ENCODE results near the gene KAZN. TPM values are rescaled to one million over a fixed set of nuclear protein-coding genes. Genes with fewer than 3 reads are reported as not detected.

Gene KAZN
- polyA plus RNA-seq, 4 donors = 34.1 to 43.2 (median 35.9) TPM

DNA sequence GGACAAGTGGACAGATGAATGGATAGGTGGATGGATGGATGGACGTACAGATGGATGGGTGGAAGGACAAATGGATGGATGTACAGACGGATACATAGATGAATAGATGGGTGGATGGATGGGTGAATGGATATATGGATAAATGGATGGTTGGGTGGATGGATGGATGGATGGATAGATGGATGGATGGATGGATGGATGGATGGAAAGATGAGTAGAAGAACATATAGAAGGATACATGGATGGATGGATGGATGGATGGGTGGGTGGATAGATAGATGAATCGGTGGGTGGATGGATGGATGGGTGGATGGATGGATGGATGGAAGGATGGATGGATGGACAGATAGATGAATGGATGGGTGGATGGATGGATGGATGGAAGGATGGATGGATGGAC lies 274.3 kb downstream of the KAZN start:
- no peak for DNase-seq (ENCODE audit: low read depth in 4 of 4, low spot score in 3 of 4)

DNA sequence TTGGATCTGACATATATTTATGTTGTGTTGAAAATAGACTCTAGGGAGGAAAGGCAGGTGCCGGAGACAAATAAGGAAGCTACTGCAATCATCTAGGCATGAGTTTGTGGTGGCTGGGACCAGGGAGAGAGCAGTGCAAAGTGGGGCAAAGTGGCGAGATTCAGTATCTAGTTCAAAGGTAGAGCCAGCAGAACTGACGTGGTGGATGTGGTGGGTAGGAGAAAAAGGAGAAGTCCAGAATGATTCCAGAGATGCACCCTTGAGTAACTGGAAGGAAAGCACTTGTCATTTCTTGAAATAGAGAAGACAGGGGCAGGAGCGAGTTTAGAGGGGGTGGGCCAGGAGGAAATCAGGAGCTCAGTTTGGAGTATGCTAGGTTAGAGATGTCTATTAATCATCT lies 275.2 kb downstream of the KAZN start:
- no peak for DNase-seq (ENCODE audit: low read depth in 4 of 4, low spot score in 3 of 4)

DNA sequence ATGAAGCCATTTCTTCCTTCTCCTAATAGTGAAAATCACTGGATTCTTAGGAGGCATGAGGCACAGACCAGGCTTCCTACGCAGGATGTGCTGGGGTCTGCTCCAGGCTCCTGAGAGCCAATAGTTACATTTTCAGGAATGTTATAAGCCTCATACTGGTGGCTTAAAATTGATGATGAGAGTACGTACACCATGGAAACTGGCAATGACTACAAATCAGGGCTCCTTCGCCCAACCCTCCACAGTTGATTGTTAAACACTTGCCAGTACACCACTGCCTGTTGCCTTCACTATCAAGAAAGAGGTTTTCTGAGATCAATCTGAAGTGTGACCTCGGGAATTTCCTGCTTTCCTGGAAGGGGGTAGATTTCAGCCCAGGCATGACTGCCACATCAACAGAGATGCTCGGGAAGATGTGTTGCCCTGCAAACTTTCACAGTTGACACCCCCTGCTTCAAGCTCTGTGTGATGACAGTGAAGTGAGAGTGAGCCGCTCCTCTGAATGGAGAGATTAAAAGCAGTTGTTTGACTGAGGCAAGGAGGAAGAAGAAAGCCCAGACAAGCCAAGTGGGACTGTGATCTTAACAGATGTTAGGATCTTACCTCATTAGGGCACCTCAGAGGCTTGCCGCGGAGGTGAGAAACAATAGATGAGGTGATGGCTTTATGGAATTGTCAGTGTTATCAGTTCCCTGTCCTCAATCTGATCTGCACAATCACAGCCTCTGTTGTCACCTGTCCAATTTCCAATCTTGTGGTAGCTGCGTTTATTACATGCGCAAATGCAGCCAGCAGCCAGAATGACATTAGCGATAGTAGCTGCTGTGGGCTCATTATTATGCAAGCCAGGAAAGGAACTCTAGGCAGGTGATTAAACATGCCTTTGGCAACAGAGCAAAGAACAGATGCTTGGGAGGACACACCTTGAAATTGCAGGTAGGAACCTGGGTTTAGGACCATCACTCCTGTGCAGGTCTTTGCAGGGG lies 277.3 kb downstream of the KAZN start:
- DNase-seq (ENCODE audit: low read depth in 4 of 4, low spot score in 3 of 4) = no peak

DNA sequence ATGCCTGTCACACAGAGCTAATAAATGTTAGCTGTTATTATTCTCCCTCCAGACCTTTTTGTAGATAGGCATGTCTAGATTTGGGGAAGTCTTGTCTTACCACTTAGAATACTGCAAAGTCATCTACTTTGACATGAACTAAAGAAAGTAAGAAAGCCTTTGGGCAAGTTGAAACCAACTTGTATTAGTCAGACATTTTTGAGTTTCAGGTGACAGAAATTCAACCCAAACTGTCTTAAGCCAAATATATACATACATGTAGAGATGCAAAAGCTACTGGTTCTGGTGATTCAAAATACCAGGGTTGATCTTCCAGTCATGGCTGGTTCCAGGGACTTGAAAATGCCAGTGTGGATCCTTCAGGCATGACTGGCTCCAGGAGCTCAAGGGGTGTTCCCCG lies 278.3 kb downstream of the KAZN start:
- DNase-seq (ENCODE audit: low read depth in 4 of 4, low spot score in 3 of 4) = no peak

DNA sequence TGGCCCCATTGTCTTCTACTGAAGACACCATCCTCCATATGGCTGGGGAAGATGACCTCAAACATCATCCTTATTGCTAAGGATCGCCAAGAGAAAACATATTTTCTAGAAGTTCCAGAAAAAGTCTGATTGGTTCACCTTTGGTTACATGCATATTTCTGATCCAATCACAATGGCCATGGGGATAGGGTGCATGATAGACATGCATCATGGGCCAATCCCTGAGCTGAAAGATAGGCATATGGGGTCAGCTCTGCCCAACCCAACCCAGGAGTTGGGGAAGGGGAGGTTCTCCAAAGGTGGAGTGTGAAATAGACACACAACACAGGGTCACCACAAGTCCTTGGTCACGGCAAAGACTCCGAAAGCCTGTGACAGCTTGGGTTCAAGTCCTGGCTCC lies 278.7 kb downstream of the KAZN start:
- DNase-seq (ENCODE audit: low read depth in 4 of 4, low spot score in 3 of 4) = no peak

DNA sequence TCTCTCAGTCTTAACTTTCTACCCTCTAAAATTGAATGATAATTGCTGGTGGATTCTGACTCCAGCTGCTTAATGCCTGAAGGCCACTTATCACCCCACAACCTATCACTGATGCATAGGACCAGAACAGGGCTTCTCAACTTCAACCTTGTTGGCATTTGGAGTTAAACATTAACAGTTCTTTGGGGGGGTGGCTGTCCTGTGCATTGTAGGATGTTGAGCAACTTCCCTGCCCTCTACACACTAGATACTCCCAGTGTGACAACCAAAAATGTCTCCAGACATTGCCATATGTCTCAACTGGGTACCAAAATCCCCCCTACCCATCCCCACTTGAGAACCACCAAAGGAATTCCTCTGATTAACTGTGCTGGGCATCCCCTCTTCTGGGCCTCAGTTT lies 279.6 kb downstream of the KAZN start:
- DNase-seq (ENCODE audit: low read depth in 4 of 4, low spot score in 3 of 4) = no peak

DNA sequence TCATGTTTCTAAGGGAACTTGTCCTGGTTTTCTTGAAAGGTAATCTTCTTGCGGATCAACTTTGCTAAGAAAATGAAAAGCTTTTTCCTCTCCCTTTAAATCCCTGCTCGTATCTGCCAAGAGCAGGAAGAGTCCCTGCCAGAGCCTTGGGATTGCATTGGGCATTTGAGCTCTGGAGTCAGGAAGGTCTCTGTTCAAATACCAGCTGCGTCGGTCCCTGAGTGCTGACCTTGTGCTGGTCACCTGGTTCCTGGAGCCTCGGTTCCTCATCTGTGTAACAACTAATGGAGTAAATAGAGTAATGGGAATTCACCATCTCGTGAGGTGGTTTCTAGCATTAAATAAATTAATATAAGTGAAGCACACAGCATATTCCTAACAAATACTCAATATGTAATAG lies 280.5 kb downstream of the KAZN start:
- DNase-seq (ENCODE audit: low read depth in 4 of 4, low spot score in 3 of 4) = no peak

DNA sequence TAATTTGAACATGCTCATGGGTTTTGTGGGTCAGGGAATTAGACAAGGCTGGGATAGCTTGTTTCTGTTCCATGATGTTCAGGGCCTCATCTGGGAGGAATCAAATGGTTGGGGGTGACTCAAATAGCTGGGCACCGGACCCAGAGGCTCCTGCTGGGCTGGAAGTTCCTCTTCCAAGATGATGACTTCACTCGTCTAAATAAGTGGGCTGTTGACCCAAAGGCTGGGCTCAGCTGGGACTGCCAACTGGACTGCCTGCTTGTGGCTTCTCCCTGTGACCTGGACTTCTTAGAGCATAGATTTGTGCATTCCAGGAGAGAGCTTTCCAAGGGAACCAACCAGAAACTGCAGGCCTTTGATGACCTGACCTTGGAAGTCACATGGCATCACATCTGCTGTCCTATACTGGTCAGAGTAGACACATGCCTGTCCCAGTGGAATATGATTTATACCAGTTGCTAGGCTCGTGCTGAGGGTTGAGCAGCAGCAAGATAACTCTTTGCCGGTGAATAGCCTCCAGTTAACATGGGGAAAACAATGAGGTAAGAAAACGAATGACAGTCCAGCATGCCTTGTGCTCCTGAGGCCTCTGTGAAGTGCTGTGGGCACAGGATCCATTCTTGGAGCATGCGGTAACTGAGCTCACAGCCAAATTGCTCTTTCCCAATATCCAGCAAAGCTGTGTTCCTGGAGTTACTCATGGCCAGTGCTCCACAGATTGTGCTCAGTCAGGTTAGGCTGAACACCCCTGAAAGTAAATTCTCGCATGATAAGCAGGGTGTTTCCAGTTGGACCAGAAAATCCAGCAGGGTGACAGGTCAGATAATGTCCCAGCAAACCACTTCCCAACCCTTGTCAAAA lies 282.2 kb downstream of the KAZN start:
- DNase-seq (ENCODE audit: low read depth in 4 of 4, low spot score in 3 of 4) = no peak

DNA sequence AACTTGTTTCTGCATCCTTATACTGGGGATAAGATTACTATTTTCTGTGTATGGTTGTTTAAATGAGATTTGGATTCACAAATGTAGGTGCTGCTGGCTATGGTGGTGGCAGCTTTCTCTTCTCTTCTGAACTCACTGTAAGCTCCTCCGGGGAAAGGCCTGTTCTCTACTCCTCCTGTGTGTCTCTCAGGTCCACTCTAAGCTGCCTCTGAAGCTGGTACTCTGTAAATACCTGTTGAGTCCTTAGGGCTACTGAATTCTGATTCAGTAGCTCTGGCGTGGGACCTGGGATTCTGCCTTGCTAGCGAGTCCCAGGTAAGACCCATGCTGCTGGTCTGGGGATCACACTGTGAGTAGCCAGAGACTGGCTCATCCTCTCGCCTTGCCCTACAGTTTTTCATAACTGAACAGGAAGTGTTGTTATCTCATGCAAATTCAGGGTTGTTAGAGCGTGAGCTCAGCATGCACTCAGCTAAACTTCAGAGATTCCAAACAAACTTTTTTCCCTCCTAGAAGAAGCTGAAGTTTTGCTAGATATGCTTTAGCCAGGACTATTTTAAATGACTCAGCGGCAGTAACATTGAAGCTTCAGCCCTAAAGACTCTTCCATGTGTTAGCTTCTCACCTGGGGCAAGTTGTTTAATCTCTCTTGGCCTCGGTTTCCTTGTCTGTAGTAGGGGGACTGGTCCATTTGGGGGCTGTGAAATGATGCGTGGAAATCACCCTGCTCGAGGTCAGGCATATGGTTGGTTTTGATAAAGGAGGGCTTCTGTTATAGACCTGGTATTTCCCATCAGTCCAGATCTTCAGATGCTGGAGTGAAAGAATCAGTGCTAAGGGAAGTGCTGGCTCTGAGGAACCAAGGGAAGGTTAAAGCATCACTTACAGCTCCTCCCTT lies 283.5 kb downstream of the KAZN start:
- DNase-seq (ENCODE audit: low read depth in 4 of 4, low spot score in 3 of 4) = no peak

DNA sequence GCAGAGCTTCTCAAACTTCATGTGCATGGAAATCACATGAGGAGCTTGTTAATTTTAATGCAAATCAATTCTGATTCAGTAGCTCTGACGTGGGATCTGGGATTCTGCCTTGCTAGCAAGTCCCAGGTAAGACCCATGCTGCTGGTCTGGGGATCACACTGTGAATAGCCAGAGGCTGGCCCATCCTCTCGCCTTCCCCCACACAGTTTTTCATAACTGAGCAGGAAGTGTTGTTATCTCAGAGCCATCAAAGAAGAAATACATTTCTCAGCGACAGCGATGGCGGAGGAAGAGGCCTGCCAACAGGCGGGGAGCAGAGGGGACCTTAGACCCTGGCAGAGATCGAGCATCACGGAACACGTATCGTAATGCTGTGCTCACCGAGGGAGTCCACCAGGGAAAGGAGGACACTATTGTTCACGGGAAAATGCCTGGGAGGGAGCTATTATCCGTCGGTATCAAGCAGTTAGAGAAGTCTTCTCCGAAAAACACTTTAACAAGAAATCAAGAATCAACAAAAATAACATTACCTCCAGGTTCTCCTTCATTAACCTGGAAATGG lies 286.2 kb downstream of the KAZN start:
- no peak for DNase-seq (ENCODE audit: low read depth in 4 of 4, low spot score in 3 of 4)

DNA sequence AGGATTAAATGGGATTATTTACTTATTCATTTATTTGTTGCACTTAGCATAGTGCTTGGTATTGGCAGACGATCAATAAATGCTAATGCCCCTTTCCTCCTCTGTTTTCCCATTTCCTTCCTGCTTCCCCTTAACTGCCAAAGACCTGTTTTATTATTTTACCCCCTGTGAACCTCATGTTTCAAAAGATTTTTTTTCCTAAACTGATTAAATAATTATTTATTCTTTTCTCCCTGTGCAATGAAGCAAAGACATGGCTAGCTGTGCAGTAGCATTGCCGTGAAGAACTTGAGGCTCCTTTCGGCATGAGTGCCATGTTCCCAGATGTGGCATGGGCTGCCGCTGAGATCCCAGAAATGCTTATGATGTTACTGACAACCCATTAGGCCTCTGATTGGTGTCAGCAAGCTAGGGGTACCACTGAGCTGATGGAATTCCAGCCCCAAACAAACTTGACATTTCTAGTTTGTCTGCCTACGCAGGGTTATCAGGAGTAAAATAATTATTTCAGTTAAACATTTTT lies 288.6 kb downstream of the KAZN start:
- DNase-seq (ENCODE audit: low read depth in 4 of 4, low spot score in 3 of 4) = no peak

DNA sequence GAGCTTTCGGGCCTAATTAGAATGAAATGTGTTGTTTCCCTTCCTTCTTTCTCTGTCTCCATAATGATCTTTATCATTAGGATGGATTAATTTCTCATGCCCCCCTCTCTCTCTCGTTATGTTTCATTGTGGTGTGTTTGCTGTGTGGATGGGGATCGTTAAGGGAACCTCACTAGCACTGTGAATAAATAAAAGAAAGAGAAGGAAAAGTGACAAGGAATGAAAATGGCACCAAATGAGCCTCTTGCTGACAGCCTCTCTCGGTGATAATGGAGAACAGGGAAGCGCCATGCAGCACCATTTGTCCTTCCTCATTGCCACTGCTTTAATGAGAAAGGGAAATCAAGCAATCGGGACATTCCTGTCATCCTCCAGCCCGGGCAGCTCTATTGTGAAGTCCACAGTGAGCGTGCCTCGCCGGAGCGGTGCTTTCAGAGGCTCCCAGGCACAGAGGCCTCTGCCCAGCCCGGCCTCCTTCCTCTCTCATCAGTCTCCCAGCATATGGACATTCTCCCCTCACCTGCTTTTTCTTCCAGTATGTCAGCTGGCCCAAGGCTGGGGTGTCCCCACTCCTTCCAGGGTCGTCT lies 289.4 kb downstream of the KAZN start:
- no peak for DNase-seq (ENCODE audit: low read depth in 4 of 4, low spot score in 3 of 4)

DNA sequence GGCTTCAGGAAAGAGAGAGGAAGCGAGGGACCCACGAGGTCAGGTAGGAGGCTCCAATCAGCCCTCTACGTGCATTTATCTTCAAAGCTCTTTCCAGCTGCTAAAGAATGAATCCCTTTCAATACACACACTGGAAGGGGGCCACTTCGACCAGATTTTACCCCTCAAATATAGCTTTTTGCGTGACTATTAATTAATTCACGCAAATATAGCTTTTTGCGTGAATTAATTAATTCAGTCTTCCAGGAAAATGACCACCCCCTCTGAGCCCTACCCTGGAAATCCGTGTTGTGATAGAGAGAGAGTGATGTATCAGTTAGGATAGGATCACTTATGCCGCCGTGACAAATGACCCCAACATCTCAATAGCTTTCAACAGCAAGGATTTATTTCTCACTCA lies 289.9 kb downstream of the KAZN start:
- DNase-seq (ENCODE audit: low read depth in 4 of 4, low spot score in 3 of 4) = no peak

DNA sequence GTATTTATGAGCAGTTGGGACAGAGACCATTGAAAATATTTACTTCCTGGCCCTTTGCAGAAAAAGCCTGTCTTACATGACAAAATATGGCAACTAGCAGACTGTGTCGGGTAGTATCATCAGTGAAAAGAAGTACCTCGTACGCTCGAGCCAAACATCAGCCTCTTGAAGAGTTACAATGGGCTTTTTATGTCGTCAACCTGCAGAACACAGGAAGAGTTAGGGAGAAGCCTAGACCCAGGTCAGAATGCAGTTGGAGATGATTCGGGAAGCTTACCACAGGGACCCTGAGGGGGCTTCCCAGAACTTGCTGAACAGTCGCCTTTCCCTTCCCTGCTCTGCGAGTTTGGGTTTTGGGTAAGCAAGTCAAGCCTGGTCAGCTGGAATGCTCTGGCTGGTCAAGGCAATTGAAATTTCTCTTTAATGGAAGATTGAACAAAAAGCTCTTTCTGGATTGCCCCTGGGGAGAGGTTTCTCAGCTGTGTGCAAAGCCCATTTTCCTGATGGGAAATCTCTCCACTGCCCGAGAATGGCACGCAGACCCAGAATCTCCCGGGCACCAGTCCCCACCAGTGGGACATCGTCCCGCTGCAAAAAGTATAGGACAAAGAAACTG lies 291.4 kb downstream of the KAZN start:
- no peak for DNase-seq (ENCODE audit: low read depth in 4 of 4, low spot score in 3 of 4)

DNA sequence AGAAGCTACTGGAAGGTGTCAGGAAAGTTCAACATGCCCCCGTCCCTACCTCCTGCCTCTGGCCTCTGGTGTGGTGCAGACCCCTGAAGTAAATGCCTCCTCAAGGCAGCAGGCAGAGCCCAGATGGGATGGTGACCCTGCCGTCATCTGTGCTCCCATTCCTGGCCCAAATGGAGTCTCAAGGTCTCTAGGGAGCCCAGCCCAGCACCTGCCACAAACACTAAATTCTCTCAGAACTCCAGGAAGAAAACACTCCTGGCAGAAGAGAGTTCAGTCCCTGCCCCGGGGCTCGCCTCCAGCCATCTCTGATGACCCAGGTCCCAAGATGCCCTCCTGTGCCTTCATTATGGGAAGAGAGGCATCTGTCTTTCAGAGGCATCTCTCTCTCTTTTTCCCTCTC lies 293.5 kb downstream of the KAZN start:
- DNase-seq (ENCODE audit: low read depth in 4 of 4, low spot score in 3 of 4) = no peak

DNA sequence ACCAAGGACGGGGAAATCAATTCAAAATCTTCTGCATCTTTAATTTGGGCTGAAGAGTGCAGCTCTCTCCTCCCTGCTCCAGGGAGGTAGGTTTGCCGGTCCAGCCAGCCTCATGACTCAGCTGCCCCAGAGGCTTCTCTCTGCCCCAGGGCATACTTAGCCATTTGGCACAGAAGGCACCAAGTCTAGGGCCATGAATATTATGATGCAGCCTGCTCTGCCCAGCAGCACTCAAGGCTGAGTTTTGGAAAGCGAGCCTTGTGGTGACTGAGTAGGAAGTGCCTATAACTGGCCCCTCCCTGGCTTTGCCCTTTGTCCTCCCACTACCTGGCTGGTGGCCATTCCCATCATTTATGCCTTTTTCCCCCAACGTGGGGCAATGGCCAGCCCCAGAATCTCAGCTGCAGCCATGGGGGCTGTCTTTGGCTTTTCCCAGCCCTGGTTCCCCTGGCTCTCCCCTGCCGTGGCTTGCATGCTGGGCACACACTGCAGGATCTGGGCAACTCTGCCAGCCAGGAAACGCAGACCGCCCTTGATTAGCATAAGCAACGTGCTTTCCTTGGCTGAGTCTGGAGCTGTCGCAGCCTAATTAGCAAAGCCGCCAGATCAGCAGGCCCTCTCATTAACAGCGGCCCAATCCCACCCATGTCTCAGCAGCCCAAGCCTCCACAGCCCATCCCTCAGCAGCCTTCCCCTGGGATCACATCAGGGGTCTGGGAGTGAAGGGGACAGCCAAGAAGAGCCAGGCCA lies 296.5 kb downstream of the KAZN start:
- no peak for DNase-seq (ENCODE audit: low read depth in 4 of 4, low spot score in 3 of 4)

DNA sequence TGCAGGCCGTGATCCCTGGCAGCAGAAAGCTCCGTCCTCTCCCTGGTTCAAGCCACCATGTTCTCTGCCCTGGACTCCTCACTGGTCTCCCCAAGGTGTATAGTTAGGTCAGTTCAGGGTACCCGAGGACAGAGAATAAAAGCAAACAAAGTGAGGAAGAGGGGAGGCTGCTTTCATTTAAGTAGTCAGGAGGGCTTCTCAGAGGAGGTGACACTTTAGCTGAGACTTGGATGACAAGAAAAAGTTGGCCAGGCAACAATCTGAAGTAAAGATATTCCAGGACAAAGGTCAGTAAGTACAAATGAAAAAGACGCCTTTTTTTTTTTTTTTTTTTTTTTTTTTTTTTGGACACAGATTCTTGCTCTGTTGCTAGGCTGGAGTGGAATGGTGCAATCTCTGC lies 297.2 kb downstream of the KAZN start:
- DNase-seq (ENCODE audit: low read depth in 4 of 4, low spot score in 3 of 4) = no peak

DNA sequence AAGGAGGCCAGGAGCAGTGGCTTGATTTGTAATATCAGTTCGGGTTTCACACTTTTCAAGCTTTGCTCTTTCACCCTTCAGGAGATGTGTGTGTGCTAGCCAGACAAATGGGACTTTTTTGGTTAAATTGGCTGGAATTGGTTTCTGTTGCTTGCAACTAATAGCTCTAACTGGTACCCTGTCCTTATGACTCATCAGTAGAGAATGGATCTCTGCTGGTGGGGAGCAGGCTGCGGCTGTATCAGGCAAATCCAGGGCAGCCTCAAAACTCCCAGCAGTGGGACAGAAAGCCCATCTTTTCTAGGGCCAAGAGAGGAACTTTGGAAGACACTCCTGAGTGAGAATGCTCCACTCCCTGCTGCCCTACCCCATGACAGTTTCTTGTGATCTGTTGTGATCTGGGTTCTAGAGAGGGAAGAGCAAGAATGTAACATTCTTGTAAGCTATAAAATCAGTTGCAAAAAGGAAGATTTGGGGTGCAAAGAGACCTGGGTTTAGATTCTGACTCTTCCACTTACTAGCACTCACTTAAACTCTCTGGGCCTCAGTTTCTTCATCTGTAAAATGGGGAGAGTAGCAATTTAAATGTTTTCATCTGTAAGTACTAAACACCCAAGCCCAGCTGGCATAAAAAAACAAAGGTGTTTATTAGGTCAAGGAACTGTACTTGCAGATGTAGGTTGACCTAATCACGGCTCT lies 298.0 kb downstream of the KAZN start:
- DNase-seq (ENCODE audit: low read depth in 4 of 4, low spot score in 3 of 4) = no peak

Measured in right renal pelvis (tissue), 4 donors.